Measurements from ENCODE around the gene GPC6. TPM values are rescaled to one million over a fixed set of nuclear protein-coding genes. Genes with fewer than 3 reads are reported as not detected.

Gene GPC6
- polyA plus RNA-seq, 1 donor from 2014 or later = 9.0 TPM

GRCh38 chr13:94154367-94154766 lies 927.8 kb downstream of the GPC6 start:
- H3K4me2 ChIP-seq (ENCODE audit: low read length) = no peak overlapping the region
- TF ChIP-seq RAD21 (conservative IDR thresholded peaks at IDR 0.05) = no peak
- no peak for TF ChIP-seq POLR2AphosphoS5 (IDR thresholded peaks at IDR 0.05)
- no peak for TF ChIP-seq SMC3 (conservative IDR thresholded peaks at IDR 0.05; ENCODE audit: poor library complexity)
- no peak overlapping the region for H2AFZ ChIP-seq (ENCODE audit: low read depth, low read length)
- H3K9me3 ChIP-seq (ENCODE audit: low read length) = no peaks in the 10 kb centered on the region
- no peaks in the 10 kb centered on the region for H3K36me3 ChIP-seq (ENCODE audit: insufficient read depth, low read length)
- no peaks in the 10 kb centered on the region for H3K79me2 ChIP-seq (replicated peaks; ENCODE audit: insufficient read depth, low read length)
- H3K27ac ChIP-seq (ENCODE audit: low read length) = no peak overlapping the region
- no peak overlapping the region for H3K9ac ChIP-seq (ENCODE audit: low read length)
- no peaks in the 10 kb centered on the region for H3K27me3 ChIP-seq (ENCODE audit: insufficient read depth, low read depth, low read length)
- no peaks in the 10 kb centered on the region for H3F3A ChIP-seq (ENCODE audit: insufficient read depth, low read length, poor library complexity, severe bottlenecking)
- H3K4me3 ChIP-seq (ENCODE audit: low read length) = no peak overlapping the region
- H3K9me2 ChIP-seq (ENCODE audit: insufficient read depth, low read length) = no peaks in the 10 kb centered on the region
- H4K20me1 ChIP-seq (ENCODE audit: insufficient read depth) = no peaks in the 10 kb centered on the region

- H3K4me2 ChIP-seq (ENCODE audit: low read length) = no peak overlapping the region
- TF ChIP-seq POLR2AphosphoS5 (IDR thresholded peaks at IDR 0.05) (no peak), EP300 (conservative IDR thresholded peaks at IDR 0.05; ENCODE audit: poor library complexity, severe bottlenecking) (no peak), REST (IDR thresholded peaks at IDR 0.05; ENCODE audit: borderline replicate concordance) (no peak), EZH2 (IDR thresholded peaks at IDR 0.05; ENCODE audit: borderline replicate concordance, insufficient read depth, low read length, poor library complexity, severe bottlenecking) (no peak), CTCF (IDR thresholded peaks at IDR 0.05; ENCODE audit: poor library complexity, severe bottlenecking) (no peak), TAF1 (IDR thresholded peaks at IDR 0.05; ENCODE audit: low read depth) (no peak), MXI1 (conservative IDR thresholded peaks at IDR 0.05; ENCODE audit: poor library complexity, severe bottlenecking) (no peak), RAD21 (conservative IDR thresholded peaks at IDR 0.05) (no peak), SMC3 (conservative IDR thresholded peaks at IDR 0.05; ENCODE audit: poor library complexity) (no peak)
These were observed 931.2 kb downstream of the GPC6 start for GRCh38 chr13:94157705-94158218.

More at GRCh38 chr13:94157705-94158218, 931.2 kb downstream of the GPC6 start:
- Histone ChIP-seq H3K27me3 (ENCODE audit: insufficient read depth, low read depth, low read length) (no peaks in the 10 kb centered on the region), H4K20me1 (ENCODE audit: insufficient read depth) (no peaks in the 10 kb centered on the region), H3K9me2 (ENCODE audit: insufficient read depth, low read length) (no peaks in the 10 kb centered on the region), H3F3A (ENCODE audit: insufficient read depth, low read length, poor library complexity, severe bottlenecking) (no peaks in the 10 kb centered on the region), H3K9ac (ENCODE audit: low read length) (no peak overlapping the region), H3K79me2 (replicated peaks; ENCODE audit: insufficient read depth, low read length) (no peaks in the 10 kb centered on the region), H3K36me3 (ENCODE audit: insufficient read depth, low read length) (no peaks in the 10 kb centered on the region), H3K27ac (ENCODE audit: low read length) (no peak overlapping the region), H3K9me3 (ENCODE audit: low read length) (no peaks in the 10 kb centered on the region), H2AFZ (ENCODE audit: low read depth, low read length) (no peak overlapping the region), H3K4me3 (ENCODE audit: low read length) (no peak overlapping the region)

Measured in neural cell (in vitro differentiated cells).